ENCODE data around the gene CYP2C18.
"Not testable (repeated sequence)": the region's sequence is repeated elsewhere in the genome, so short reads cannot be mapped to it uniquely, and the experiment has no call there.

The CYP2C18 gene

GRCh38 chr10:94683214-94684054 lies at the start of gene CYP2C18:
CYP2C18 (plus strand) TSS chr10:94683729; CDS start chr10:94683820, 91 bp downstream.
- no peak for DNase-seq

- DNase-seq = not testable (repeated sequence)
These were observed 45.4 kb upstream of the CYP2C18 start for GRCh38 chr10:94638097-94638496.

GRCh38 chr10:94639902-94640301 lies 43.6 kb upstream of the CYP2C18 start:
- DNase-seq = no peak

- DNase-seq = no peak
These were observed 43.0 kb upstream of the CYP2C18 start for GRCh38 chr10:94640562-94640961.

- no peak for DNase-seq
These were observed 42.0 kb upstream of the CYP2C18 start for GRCh38 chr10:94641480-94641879.

GRCh38 chr10:94644352-94644751 lies 39.2 kb upstream of the CYP2C18 start:
- DNase-seq = no peak

GRCh38 chr10:94645285-94645684 lies 38.2 kb upstream of the CYP2C18 start:
- no peak for DNase-seq

- not testable (repeated sequence) for DNase-seq
These were observed 28.3 kb upstream of the CYP2C18 start for GRCh38 chr10:94655201-94655600.

- DNase-seq = not testable (repeated sequence)
These were observed 20.5 kb upstream of the CYP2C18 start for GRCh38 chr10:94663061-94663460.

- no peak for DNase-seq
These were observed 17.0 kb upstream of the CYP2C18 start for GRCh38 chr10:94666391-94667102.

- DNase-seq = no peak
These were observed 9.8 kb upstream of the CYP2C18 start for GRCh38 chr10:94673614-94674321.

- DNase-seq = no peak
These were observed 7.0 kb upstream of the CYP2C18 start for GRCh38 chr10:94676496-94676895.

- DNase-seq = no peak
These were observed 5.8 kb upstream of the CYP2C18 start for GRCh38 chr10:94677691-94678090.

- no peak for DNase-seq
These were observed 5.1 kb upstream of the CYP2C18 start for GRCh38 chr10:94678475-94678874.

- no peak for DNase-seq
These were observed 3.0 kb upstream of the CYP2C18 start for GRCh38 chr10:94680544-94680943.

GRCh38 chr10:94682636-94683035 lies 893 bp upstream of the CYP2C18 start:
- peak; percentile 24 for DNase-seq

GRCh38 chr10:94687625-94688248 lies 4.2 kb downstream of the CYP2C18 start:
- DNase-seq = no peak

GRCh38 chr10:94706089-94706488 lies 22.6 kb downstream of the CYP2C18 start:
- DNase-seq = no peak

- no peak for DNase-seq
These were observed 27.0 kb downstream of the CYP2C18 start for GRCh38 chr10:94710578-94710977.

- DNase-seq = no peak
These were observed 42.3 kb downstream of the CYP2C18 start for GRCh38 chr10:94725871-94726270.

- DNase-seq = no peak
These were observed 51.7 kb downstream of the CYP2C18 start for GRCh38 chr10:94735197-94735596.

GRCh38 chr10:94738588-94738987 lies 55.1 kb downstream of the CYP2C18 start:
- no peak for DNase-seq

GRCh38 chr10:94747137-94747536 lies 63.6 kb downstream of the CYP2C18 start:
- DNase-seq = no peak

Data from NCI-H187 treated with DMSO at 0.1 percent for 48 hours (cell line).